Right renal cortex interstitium (tissue), 3 donors: Measurements from ENCODE around the gene SLC6A1. TPM values are rescaled to one million over a fixed set of nuclear protein-coding genes. Genes with fewer than 3 reads are reported as not detected.

Source experiments
- DNase-seq, 3 donors: peaks; one replicate each; pipeline ENCODE4 v3.0.0-alpha.2; 2013; ENCODE audit warnings: low read depth in 3 of 3, low spot score in 2 of 3
- polyA plus RNA-seq, 3 donors: library from polyadenylated mRNA; unstranded; fragments of 120-200 nt; gene quantifications; one replicate each; pipeline ENCODE4 v1.2.1, GENCODE V29; 2013; ENCODE audit not compliant: insufficient read length in 3 of 3

SLC6A1 gene
- polyA plus RNA-seq, 3 donors: 0.46 to 0.85 (median 0.74) TPM

DNA sequence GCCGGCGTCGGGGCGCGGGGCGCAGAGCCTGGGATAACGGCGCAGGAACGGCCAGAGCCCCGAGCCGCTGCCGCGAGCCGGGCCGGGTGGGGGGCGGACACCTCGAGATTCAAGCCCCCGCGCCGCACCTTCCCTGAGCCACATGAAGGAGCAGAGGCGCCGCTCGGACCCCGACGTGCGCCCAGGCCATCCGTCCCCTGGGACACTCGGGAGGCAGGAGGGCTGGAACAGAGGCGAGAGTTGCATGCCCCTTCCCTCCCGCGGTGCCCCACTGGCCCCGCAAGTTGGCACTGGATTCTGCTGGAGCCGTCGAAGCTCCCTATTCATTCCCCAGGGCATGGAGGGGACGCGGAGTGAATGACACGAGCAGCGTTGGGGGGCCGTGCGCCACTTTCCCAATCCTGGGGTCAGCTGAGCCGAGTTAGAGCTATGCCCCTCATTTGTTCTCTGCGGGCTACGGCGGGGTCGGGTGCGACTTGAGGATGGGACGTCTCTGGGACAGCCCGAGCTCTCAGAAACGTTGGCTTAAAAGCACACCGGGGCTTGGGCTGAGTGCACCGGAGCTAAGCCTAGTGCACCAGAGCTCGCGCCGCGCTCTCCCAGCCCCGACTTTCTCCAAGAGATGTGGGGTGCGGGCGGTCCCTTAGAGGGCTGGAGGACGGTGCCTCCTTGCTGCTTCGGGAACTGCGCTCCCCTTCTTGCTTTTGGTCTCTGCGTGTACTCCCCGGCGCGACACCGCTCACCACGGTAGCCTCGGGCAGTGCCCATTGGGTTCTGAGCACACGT, 588 bp downstream of the SLC6A1 start:
- no peak for DNase-seq

DNA sequence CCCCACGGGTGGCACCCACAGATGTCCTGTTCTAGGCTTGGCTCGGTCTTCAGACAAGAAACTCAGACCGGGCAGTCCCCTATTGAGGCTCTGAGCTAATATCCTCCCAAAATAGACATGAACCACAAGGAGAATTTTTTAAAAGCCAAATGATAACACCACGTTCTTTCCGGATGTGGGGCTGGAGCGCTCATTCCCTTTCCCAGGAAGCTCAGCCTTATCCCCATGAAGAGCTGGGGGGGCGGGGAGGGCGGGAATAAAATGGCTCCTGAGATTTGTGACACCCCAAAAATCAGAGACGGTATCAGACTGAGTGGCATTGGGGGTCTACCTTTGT, 1.1 kb downstream of the SLC6A1 start:
- DNase-seq: no peak

GRCh38 chr3:10994306-10994705, 1.8 kb downstream of the SLC6A1 start:
- DNase-seq: no peak

- DNase-seq: no peak
These were observed 3.3 kb downstream of the SLC6A1 start for GRCh38 chr3:10995871-10996270.

- no peak for DNase-seq
These were observed 3.9 kb downstream of the SLC6A1 start for GRCh38 chr3:10996345-10997013.

GRCh38 chr3:10997196-10997595, 4.6 kb downstream of the SLC6A1 start:
- DNase-seq: no peak

- DNase-seq: no peak
These were observed 6.0 kb downstream of the SLC6A1 start for GRCh38 chr3:10998542-10998941.

- DNase-seq: no peak
These were observed 6.9 kb downstream of the SLC6A1 start for GRCh38 chr3:10999221-11000107.

DNA sequence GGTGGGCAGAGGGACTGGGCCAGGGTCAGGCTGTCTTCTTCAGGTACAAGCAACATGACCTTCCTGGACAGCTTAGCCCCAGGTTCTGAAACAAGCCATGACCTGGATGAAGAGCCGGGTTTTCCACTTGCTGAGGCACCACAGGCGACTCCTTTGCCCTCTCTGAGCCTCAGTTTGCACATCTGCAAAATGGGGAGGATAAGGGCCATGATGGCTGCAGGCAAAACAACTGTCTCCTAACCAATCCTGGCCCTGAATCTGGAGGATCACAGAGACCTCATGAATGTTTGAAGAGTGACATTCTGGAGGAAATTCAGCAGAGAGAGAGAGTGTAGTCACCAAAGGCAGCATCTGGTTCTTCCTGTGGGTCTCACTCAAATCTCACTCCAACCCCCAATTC, 8.0 kb downstream of the SLC6A1 start:
- no peak for DNase-seq

GRCh38 chr3:11001020-11001657, 8.6 kb downstream of the SLC6A1 start:
- no peak for DNase-seq

DNA sequence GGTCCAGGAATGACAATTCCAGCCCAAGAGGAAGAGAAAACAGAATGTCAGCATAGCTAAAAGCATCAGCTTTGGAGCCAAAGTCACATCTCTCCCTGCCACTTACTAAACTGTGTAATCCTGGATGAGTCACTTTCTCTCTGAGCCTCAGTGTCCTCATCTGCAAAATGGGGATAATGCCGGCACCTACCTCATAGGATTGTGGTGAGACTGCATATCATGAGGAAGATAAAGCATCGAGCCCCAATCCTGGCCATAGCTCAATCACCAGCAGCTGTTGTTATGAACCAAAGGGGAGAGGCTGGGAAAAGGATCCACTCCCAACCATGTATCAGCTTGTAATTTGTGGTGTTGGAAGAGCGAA, 9.1 kb downstream of the SLC6A1 start:
- no peak for DNase-seq

GRCh38 chr3:11002371-11002807, 9.8 kb downstream of the SLC6A1 start:
- DNase-seq: no peak

DNA sequence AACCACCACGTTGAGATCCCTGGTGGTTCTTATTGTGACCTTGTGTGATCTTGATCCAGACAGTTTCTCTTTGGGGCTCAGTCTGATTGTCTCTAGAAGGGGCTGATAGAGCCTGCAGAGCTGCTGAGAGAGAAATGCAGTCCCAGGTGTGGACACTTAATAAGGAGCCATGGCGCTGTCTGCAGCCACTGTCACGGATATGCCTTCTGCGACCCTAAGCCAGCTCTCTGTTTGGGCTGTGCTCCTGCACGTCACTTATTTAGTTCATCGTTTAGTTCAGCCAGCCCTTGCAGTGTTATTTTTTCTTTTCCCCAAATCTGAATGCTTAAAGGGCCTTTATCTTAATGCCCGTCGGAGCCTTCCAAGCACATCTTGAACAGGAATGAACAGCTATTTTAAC, 12.0 kb downstream of the SLC6A1 start:
- no peak for DNase-seq

DNA sequence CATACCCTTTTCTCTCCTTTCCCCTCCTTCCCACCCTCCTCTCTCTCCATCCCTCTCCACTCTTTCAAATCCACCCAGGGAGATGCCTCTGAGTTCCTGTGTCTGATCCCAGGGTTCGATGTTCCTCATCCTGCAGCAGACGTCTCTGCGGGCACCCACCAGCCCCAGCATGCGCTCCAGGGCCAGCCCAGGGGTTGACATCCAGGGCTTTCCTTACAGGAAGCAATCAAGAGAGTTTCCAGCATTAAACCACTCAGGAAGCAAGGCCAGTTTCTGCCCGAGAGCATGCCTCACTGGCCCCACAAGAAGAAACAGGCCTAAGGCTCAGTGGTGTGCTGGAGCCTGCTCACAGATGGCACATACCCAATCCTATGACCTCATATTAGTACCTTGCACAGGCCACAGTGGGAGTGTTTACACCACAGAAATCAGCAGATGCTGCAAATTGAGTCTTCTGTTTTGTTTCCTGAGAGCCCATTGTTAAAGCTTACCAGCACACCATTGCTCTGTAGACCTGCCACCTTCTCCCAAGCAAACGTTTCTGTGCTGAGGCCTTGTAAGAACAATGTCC, 13.2 kb downstream of the SLC6A1 start:
- DNase-seq: no peak

GRCh38 chr3:11006986-11007933, 14.7 kb downstream of the SLC6A1 start:
- DNase-seq: no peak

DNA sequence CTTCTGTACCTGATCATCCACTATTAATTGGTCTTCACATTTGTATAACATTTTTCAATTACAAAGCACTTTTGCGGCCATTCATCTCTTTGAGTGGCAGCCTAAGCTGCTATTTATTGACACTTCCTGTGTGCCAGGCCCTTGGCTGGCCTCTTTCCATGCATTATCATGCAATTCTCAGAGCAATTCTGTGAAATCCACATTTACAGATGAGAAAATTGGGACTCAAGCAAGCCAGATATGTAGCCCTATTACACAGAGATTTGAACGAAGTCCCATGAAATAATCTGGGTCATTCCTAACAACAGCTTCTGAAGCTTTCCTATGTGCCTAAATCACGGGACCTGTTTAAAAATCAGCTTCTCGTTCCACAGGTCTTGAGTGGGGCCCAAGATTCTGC, 17.4 kb downstream of the SLC6A1 start:
- no peak for DNase-seq

DNA sequence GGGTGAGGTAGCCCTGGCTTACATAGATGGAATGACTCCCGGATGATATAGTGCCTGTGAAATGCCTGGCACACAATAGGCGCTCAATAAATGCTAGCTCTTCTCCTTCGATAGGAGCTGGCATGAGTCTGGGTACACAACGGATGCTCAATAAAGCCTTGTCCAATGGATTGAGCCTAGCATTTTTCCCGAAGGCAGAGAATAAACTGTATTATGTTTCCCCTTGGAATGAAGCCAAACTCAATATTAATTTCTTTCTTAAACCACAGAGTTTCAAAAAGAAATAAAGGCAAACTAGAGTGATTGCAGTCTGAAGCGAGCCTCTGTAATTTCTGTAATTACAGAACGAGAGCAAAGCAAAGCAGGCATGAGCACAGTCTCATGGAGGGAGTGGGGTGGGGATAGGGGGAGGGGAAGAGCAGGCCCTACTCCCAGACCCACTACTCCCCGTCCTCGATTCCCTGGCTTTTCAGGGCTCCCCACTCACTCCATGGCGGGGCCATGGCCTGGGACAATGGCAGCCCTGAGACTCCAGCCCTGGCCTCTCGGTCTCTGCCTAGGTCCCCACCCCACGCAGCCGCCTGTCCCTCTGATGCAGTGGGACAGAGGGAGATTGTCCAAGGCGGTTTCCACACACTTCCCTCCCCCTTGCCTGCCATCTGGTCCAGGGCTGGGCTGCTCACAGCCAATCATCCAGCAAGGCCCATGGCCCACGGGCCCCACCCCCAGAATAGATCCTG, 18.0 kb downstream of the SLC6A1 start:
- DNase-seq: no peak

- DNase-seq: no peak
These were observed 21.7 kb downstream of the SLC6A1 start for GRCh38 chr3:11014253-11014652.

DNA sequence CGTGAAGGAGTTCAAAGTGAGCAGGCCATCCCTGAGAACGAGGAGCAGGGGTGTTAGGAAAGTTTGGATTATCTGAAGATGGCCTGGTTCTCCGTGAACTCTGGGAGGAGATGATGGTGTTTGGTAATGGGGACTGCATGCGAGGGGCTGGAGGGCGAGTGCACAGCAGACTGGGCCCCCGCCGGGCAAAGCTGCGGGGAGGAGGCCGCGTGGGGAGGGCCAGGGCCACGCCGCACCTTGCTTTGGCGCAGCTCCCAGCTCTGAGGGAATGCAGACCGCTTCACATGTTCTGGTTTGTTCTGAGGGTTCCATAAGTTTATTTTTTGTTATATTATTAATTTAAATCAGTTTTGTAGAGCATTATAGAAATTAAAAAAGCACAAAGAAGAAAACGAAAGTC, 22.2 kb downstream of the SLC6A1 start:
- no peak for DNase-seq
